Type B pancreatic cell (in vitro differentiated cells): ENCODE results near the gene KLC1. TPM values are rescaled to one million over a fixed set of nuclear protein-coding genes. Genes with fewer than 3 reads are reported as not detected.
A peak's percentile ranks its signal among the peaks of the same experiment; 100 is the strongest.

ENCODE experiments used
- DNase-seq: peaks from one replicate; pipeline ENCODE4 v3.0.0; 2021; ENCODE audit warnings: mixed read lengths; ENCODE audit not compliant: unreplicated experiment; ENCODE audit errors: extremely low spot score
- H3K27ac Mint-ChIP-seq: 2 replicates; pipeline ENCODE4 v1.8.0; 2021; ENCODE audit warnings: mild to moderate bottlenecking, mixed read lengths
- H3K27me3 Mint-ChIP-seq: 2 replicates; pipeline ENCODE4 v1.8.0; 2021; ENCODE audit warnings: mixed read lengths
- H3K36me3 Mint-ChIP-seq: 2 replicates; pipeline ENCODE4 v1.8.0; 2021; ENCODE audit warnings: mixed read lengths
- H3K4me1 Mint-ChIP-seq: one replicate; pipeline ENCODE4 v1.8.0; 2021; ENCODE audit warnings: mixed read lengths; ENCODE audit not compliant: unreplicated experiment
- H3K4me3 Mint-ChIP-seq: 2 replicates; pipeline ENCODE4 v1.8.0; 2021; ENCODE audit warnings: mild to moderate bottlenecking, mixed read lengths
- H3K9me3 Mint-ChIP-seq: 2 replicates; pipeline ENCODE4 v1.8.0; 2021; ENCODE audit warnings: mixed read lengths
- CTCF ChIP-seq: fragments of 200-600 bp; sonication (generic); conservative IDR thresholded peaks from 2 replicates; pipeline ENCODE4 v1.5.0; 2021; ENCODE audit warnings: antibody characterized with exemption, mild to moderate bottlenecking
- total RNA-seq: library from RNA; stranded (reverse); gene quantifications from 2 replicates; pipeline ENCODE4 v1.2.1, GENCODE V29; 2021; ENCODE audit warnings: low replicate concordance

KLC1 gene
- total RNA-seq, 1 donor from 2014 or later, result 145 TPM

DNA sequence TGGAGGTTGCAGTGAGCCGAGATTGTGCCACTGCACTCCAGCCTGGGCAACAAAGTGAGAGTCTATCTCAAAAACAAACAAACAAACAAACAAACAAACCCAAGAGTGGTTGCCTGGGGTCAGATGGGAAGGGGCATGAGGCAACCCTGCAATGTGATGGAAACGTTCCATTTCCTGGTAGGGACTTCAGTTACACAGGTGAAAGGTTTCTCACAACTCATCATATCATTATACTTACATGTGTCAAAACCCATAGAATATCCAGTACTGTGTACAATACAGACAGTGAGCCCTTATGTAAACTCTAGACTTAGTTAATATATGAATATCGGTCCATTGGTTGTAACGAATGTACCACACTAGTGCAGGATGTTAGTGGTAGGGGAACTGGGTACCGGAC, 7.2 kb upstream of the KLC1 start:
- Mint-ChIP-seq H3K36me3 (no peaks in the 10 kb centered on the region), H3K9me3 (no peaks in the 10 kb centered on the region), H3K4me3 (no peak overlapping the region), H3K27ac (no peak overlapping the region), H3K4me1 (no peaks in the 10 kb centered on the region), H3K27me3 (peaks cover 3% of the 10 kb centered on the region)
- DNase-seq, result no peak
- TF ChIP-seq CTCF, result no peak

GRCh38 chr14:103623308-103623707, 5.7 kb upstream of the KLC1 start:
- no peak for TF ChIP-seq CTCF
- H3K27me3 Mint-ChIP-seq, result peaks cover 3% of the 10 kb centered on the region
- no peaks in the 10 kb centered on the region for H3K9me3 Mint-ChIP-seq
- no peaks in the 10 kb centered on the region for H3K4me1 Mint-ChIP-seq
- H3K36me3 Mint-ChIP-seq, result no peaks in the 10 kb centered on the region
- DNase-seq, result no peak
- H3K27ac Mint-ChIP-seq, result no peak overlapping the region
- no peak overlapping the region for H3K4me3 Mint-ChIP-seq

- Mint-ChIP-seq H3K27me3 (peaks cover 3% of the 10 kb centered on the region), H3K9me3 (no peaks in the 10 kb centered on the region), H3K4me3 (no peak overlapping the region), H3K27ac (no peak overlapping the region), H3K4me1 (no peaks in the 10 kb centered on the region), H3K36me3 (no peaks in the 10 kb centered on the region)
- TF ChIP-seq CTCF, result no peak
- no peak for DNase-seq
These were observed 5.0 kb upstream of the KLC1 start for GRCh38 chr14:103623883-103624482.

DNA sequence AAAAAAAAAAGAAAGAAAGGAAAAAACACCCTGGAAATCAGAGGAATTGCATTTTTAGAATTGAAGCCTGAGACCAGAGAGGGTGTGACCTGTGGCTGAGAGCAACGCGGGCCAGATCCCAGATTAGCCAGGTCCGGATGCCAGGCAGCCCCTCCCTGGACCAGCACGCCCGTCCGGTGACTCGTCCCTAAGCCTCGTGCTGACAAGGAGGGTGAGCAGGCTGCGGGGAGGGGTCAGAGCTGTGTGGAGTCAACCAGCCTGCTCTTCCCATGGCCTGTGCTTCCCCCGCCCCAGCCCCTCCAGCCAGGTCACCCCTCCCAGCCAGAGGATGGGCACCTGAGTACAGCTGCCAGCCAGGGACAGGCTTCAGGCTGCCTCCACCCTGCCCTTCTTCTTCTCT, 4.2 kb upstream of the KLC1 start:
- Mint-ChIP-seq H3K4me3 (no peak overlapping the region), H3K36me3 (no peaks in the 10 kb centered on the region), H3K27ac (no peak overlapping the region), H3K27me3 (peaks cover 3% of the 10 kb centered on the region), H3K9me3 (no peaks in the 10 kb centered on the region), H3K4me1 (no peaks in the 10 kb centered on the region)
- DNase-seq, result no peak
- no peak for TF ChIP-seq CTCF

GRCh38 chr14:103625356-103626095, 3.5 kb upstream of the KLC1 start:
- peaks cover 3% of the 10 kb centered on the region for H3K27me3 Mint-ChIP-seq
- H3K36me3 Mint-ChIP-seq, result no peaks in the 10 kb centered on the region
- H3K9me3 Mint-ChIP-seq, result no peaks in the 10 kb centered on the region
- H3K27ac Mint-ChIP-seq, result peak overlapping the region; percentile 22
- no peak overlapping the region for H3K4me3 Mint-ChIP-seq
- no peaks in the 10 kb centered on the region for H3K4me1 Mint-ChIP-seq
- DNase-seq, result no peak
- TF ChIP-seq CTCF, result no peak
